HEK293 (cell line): ENCODE data around the gene PEG3.

Experiments
- CTCF ChIA-PET: fragments of 350-600 bp; formaldehyde crosslinking; extraction: SDS; loops from one replicate; lab custom pipeline; 2021; ENCODE audit warnings: antibody characterized with exemption; lab: Yijun Ruan, JAX
- POLR2A ChIA-PET: fragments of 300-600 bp; formaldehyde crosslinking; extraction: SDS; loops from one replicate; lab custom pipeline; 2020; ENCODE audit warnings: antibody characterized with exemption, inconsistent platforms; lab: Yijun Ruan, JAX
- H3K27ac ChIP-seq: fragments of 200-500 bp; sonication (Bioruptor generic); 2 replicates; pipeline ENCODE4 v1.5.1; 2014; ENCODE audit warnings: low read depth, low read length, control low read depth, inconsistent platforms; ENCODE audit errors: extremely low read depth
- H3K36me3 ChIP-seq, 2 experiments: fragments of 200-500 bp in 1 of 2; sonication (Bioruptor generic) in 1 of 2; 1 replicate in 1 of 2; 2 replicates in 1 of 2; pipeline ENCODE4 v1.5.1; 2014 to 2017; ENCODE audit warnings: inconsistent platforms in 2 of 2, low read length in 2 of 2; ENCODE audit not compliant: control insufficient read depth in 2 of 2, insufficient read depth in 1 of 2
- H3K4me1 ChIP-seq: fragments of 200-500 bp; sonication (Bioruptor generic); 2 replicates; pipeline ENCODE4 v1.5.1; 2014; ENCODE audit warnings: mild to moderate bottlenecking, low read length, inconsistent platforms; ENCODE audit not compliant: control insufficient read depth, insufficient read depth
- H3K4me3 ChIP-seq: 2 replicates; pipeline ENCODE4 v1.5.1; 2011; ENCODE audit warnings: low read depth, mild to moderate bottlenecking, control low read depth, low read length, moderate library complexity
- H3K9me3 ChIP-seq: fragments of 200-500 bp; sonication (Bioruptor generic); 2 replicates; pipeline ENCODE4 v1.5.1; 2014; ENCODE audit warnings: low read depth, low read length, inconsistent platforms; ENCODE audit not compliant: control insufficient read depth, insufficient read depth
- BCL11A ChIP-seq: fragments of 450-650 bp; formaldehyde crosslinking; IDR thresholded peaks from 2 replicates; pipeline ENCODE4 v1.5.1; 2016; ENCODE audit warnings: low read depth, missing biosample characterization, missing genetic modification characterization
- MEIS1 ChIP-seq: sonication (generic); formaldehyde crosslinking; IDR thresholded peaks from 2 replicates; pipeline ENCODE4 v1.8.1; 2022; ENCODE audit warnings: missing genetic modification reagents, mild to moderate bottlenecking, borderline replicate concordance
- PATZ1 ChIP-seq: fragments of 450-650 bp; formaldehyde crosslinking; IDR thresholded peaks from 2 replicates; pipeline ENCODE4 v1.5.1; 2016; ENCODE audit warnings: missing biosample characterization, missing genetic modification characterization
- SCRT1 ChIP-seq: fragments of 450-650 bp; formaldehyde crosslinking; IDR thresholded peaks from 2 replicates; pipeline ENCODE4 v1.5.1; 2016; ENCODE audit warnings: missing biosample characterization, missing genetic modification characterization, borderline replicate concordance
- ZEB2 ChIP-seq: fragments of 450-650 bp; formaldehyde crosslinking; IDR thresholded peaks from 2 replicates; pipeline ENCODE4 v1.5.1; 2016; ENCODE audit warnings: missing biosample characterization, missing genetic modification characterization
- ZNF211 ChIP-seq: fragments of 450-650 bp; formaldehyde crosslinking; IDR thresholded peaks from 2 replicates; pipeline ENCODE4 v1.5.1; 2016; ENCODE audit warnings: low read depth, missing biosample characterization, missing genetic modification characterization
- ZNF266 ChIP-seq: fragments of 450-650 bp; formaldehyde crosslinking; IDR thresholded peaks from 2 replicates; pipeline ENCODE4 v1.5.1; 2016; ENCODE audit warnings: missing biosample characterization, missing genetic modification characterization, low read depth
- ZNF362 ChIP-seq: fragments of 450-650 bp; formaldehyde crosslinking; IDR thresholded peaks from 2 replicates; pipeline ENCODE4 v1.5.1; 2016; ENCODE audit warnings: missing biosample characterization, missing genetic modification characterization
- ZNF530 ChIP-seq: fragments of 450-650 bp; formaldehyde crosslinking; IDR thresholded peaks from 2 replicates; pipeline ENCODE4 v1.5.1; 2016; ENCODE audit warnings: low read depth, missing biosample characterization, missing genetic modification characterization
- ZNF560 ChIP-seq: fragments of 450-650 bp; formaldehyde crosslinking; IDR thresholded peaks from 2 replicates; pipeline ENCODE4 v1.5.1; 2017; ENCODE audit warnings: missing biosample characterization, missing genetic modification characterization, borderline replicate concordance
- ZNF561 ChIP-seq: fragments of 450-650 bp; IDR thresholded peaks from 2 replicates; pipeline ENCODE4 v1.5.1; 2018; ENCODE audit warnings: missing biosample characterization, missing genetic modification characterization, borderline replicate concordance
- ZNF626 ChIP-seq: fragments of 450-650 bp; sonication (Bioruptor Pico); formaldehyde crosslinking; IDR thresholded peaks from 2 replicates; pipeline ENCODE4 v1.5.1; 2018; ENCODE audit warnings: missing biosample characterization, missing genetic modification characterization, inconsistent platforms
- ZNF629 ChIP-seq: fragments of 450-650 bp; formaldehyde crosslinking; IDR thresholded peaks from 2 replicates; pipeline ENCODE4 v1.5.1; 2017; ENCODE audit warnings: missing biosample characterization, missing genetic modification characterization
- ZNF639 ChIP-seq: fragments of 450-650 bp; formaldehyde crosslinking; IDR thresholded peaks from 2 replicates; pipeline ENCODE4 v1.5.1; 2016; ENCODE audit warnings: missing biosample characterization, missing genetic modification characterization
- ZNF670 ChIP-seq: fragments of 450-650 bp; formaldehyde crosslinking; IDR thresholded peaks from 2 replicates; pipeline ENCODE4 v1.5.1; 2016; ENCODE audit warnings: missing biosample characterization, missing genetic modification characterization, low read depth
- ZNF777 ChIP-seq: fragments of 450-650 bp; formaldehyde crosslinking; IDR thresholded peaks from 2 replicates; pipeline ENCODE4 v1.5.1; 2017; ENCODE audit warnings: missing biosample characterization, missing genetic modification characterization, borderline replicate concordance
- TF ChIP-seq, protein P1 (sequence below): fragments of 450-650 bp; formaldehyde crosslinking; IDR thresholded peaks from 2 replicates; pipeline ENCODE4 v1.5.1; 2016; ENCODE audit warnings: missing biosample characterization, missing genetic modification characterization

PEG3 gene

DNA sequence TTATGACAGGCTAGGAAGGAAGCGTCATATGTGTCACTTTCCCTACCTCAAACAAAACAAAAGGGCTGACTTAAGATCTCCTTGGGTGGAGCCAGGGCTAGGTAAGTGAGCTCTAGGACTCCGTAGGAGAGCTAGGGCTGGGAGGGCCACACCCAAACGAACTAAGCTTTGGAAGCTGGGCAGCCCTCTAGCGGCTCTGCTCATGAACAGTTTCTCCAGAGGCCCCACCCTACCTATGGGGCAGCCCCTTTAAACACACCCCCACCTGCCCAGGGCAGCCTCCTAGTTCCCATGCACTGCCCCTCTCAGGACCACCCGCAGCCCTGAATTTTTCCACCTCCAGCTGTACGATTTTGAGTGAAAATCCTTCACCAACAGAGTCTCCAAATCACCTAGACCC, 3.5 kb downstream of the PEG3 start (continued):
- TF ChIP-seq ZNF639 (tag by site-specific recombination) = no peak
- no peak for TF ChIP-seq ZNF530 (tag by site-specific recombination)
- TF ChIP-seq, all 188 proteins: peak for 0

- H3K9me3 ChIP-seq = no peaks in the 10 kb centered on the region; the same call in 1 of the 2 replicates
- ChIA-PET POLR2A (no interaction called here), CTCF (no interaction called here)
Observed at GRCh38 chr19:56836059-56836458, 4.5 kb downstream of the PEG3 start.

DNA sequence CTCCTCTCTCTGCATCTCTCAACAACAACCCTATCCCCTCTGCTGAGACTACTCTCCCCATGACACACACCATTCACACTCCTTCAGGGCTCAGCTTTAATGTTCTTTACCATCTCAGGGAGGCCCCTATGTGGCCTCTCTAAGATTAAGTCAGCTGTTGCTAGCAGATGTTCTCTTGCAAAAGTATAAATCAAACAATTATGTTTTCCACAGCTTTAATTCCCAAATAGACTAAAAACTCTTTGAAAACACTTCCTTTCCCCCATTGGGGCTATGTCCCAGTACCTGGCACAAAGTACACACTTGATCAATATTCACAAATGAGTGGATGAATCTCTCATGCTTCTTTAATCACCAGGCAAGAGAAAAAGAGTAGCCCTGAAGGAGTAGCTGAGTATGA, 5.1 kb downstream of the PEG3 start:
- CTCF ChIA-PET = interaction anchor here (0.7 kb wide), 1 partner anchor 25 kb away, joined by 5 read pairs; no protein-coding TSS in a partner anchor
- no peak overlapping the region for H3K27ac ChIP-seq
- H3K4me3 ChIP-seq = no peak overlapping the region
- H3K36me3 ChIP-seq = no peaks in the 10 kb centered on the region
- TF ChIP-seq ZNF639 (tag by site-specific recombination) = no peak
- TF ChIP-seq PATZ1 (tag by site-specific recombination) = no peak
- no peak for TF ChIP-seq ZNF670 (tag by site-specific recombination)
- no peaks in the 10 kb centered on the region; the same call in 1 of the 2 replicates for H3K9me3 ChIP-seq
- no peaks in the 10 kb centered on the region for H3K4me1 ChIP-seq
- POLR2A ChIA-PET = no interaction called here

More at GRCh38 chr19:56836059-56836458, 4.5 kb downstream of the PEG3 start:
- Histone ChIP-seq H3K36me3 (no peaks in the 10 kb centered on the region), H3K27ac (no peak overlapping the region), H3K4me1 (no peaks in the 10 kb centered on the region), H3K4me3 (no peak overlapping the region)
- no peak for TF ChIP-seq ZNF629
- TF ChIP-seq ZNF777 (tag by site-specific recombination) = no peak
- TF ChIP-seq ZNF266 = no peak
- TF ChIP-seq ZNF211 (tag by site-specific recombination) = no peak
- TF ChIP-seq ZNF670 (tag by site-specific recombination) = no peak
- TF ChIP-seq ZNF561 (tag by site-specific recombination) = no peak
- no peak for TF ChIP-seq BCL11A (tag by site-specific recombination)
- TF ChIP-seq, protein P1, sequence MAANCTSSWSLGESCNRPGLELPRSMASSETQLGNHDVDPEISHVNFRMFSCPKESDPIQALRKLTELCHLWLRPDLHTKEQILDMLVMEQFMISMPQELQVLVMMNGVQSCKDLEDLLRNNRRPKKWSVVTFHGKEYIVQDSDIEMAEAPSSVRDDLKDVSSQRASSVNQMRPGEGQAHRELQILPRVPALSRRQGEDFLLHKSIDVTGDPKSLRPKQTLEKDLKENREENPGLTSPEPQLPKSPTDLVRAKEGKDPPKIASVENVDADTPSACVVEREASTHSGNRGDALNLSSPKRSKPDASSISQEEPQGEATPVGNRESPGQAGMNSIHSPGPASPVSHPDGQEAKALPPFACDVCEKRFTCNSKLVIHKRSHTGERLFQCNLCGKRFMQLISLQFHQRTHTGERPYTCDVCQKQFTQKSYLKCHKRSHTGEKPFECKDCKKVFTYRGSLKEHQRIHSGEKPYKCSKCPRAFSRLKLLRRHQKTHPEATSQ = no peak
- TF ChIP-seq ZNF626 (tag by site-specific recombination) = no peak
- no peak for TF ChIP-seq ZNF362 (tag by site-specific recombination)
- no peak for TF ChIP-seq ZNF560 (tag by site-specific recombination)
- TF ChIP-seq MEIS1 (CRISPR knock-in tag) = no peak
- no peak for TF ChIP-seq ZEB2
- TF ChIP-seq SCRT1 = no peak
